GM21447 (cell line): ENCODE measurements around the gene HEBP2.
A peak's percentile ranks its signal among the peaks of the same experiment; 100 is the strongest.
"Not testable (repeated sequence)": the region's sequence is repeated elsewhere in the genome, so short reads cannot be mapped to it uniquely, and the experiment has no call there.

Experiments used
- ATAC-seq: cut with Tn5 transposase; IDR thresholded peaks from one replicate; pipeline ENCODE4 v1.9.1; 2021; ENCODE audit not compliant: unreplicated experiment

Gene HEBP2

GRCh38 chr6:138403801-138404665 lies at the start of gene HEBP2:
Gene HEBP2, plus strand, starts transcription at chr6:138404223. Its CDS starts 273 bp downstream, at chr6:138404496.
- ATAC-seq, result peak; percentile 89

- ATAC-seq, result no peak
These were observed 46.1 kb upstream of the HEBP2 start for GRCh38 chr6:138357928-138358327.

GRCh38 chr6:138368684-138369083 lies 35.3 kb upstream of the HEBP2 start:
- ATAC-seq, result not testable (repeated sequence)

- ATAC-seq, result no peak
These were observed 33.2 kb upstream of the HEBP2 start for GRCh38 chr6:138370631-138371451.

- no peak for ATAC-seq
These were observed 32.6 kb upstream of the HEBP2 start for GRCh38 chr6:138371452-138371711.

- ATAC-seq, result no peak
These were observed 32.3 kb upstream of the HEBP2 start for GRCh38 chr6:138371720-138372119.

GRCh38 chr6:138372711-138373463 lies 31.1 kb upstream of the HEBP2 start:
- no peak for ATAC-seq

- no peak for ATAC-seq
These were observed 29.8 kb upstream of the HEBP2 start for GRCh38 chr6:138374230-138374629.

- no peak for ATAC-seq
These were observed 29.2 kb upstream of the HEBP2 start for GRCh38 chr6:138374815-138375214.

- ATAC-seq, result no peak
These were observed 27.0 kb upstream of the HEBP2 start for GRCh38 chr6:138377042-138377441.

- ATAC-seq, result no peak
These were observed 26.2 kb upstream of the HEBP2 start, which contains the start of gene SMIM28 for GRCh38 chr6:138377844-138378243. Gene SMIM28, plus strand, starts transcription at chr6:138377905. Its CDS starts 168 bp downstream, at chr6:138378073.

- ATAC-seq, result no peak
These were observed 25.6 kb upstream of the HEBP2 start for GRCh38 chr6:138378463-138378862.

- no peak for ATAC-seq
These were observed 21.3 kb upstream of the HEBP2 start for GRCh38 chr6:138382498-138383265.

- no peak for ATAC-seq
These were observed 20.2 kb upstream of the HEBP2 start for GRCh38 chr6:138383776-138384175.

GRCh38 chr6:138386897-138387296 lies 17.1 kb upstream of the HEBP2 start:
- ATAC-seq, result no peak

GRCh38 chr6:138387577-138388368 lies 16.2 kb upstream of the HEBP2 start:
- ATAC-seq, result no peak

GRCh38 chr6:138389551-138389950 lies 14.5 kb upstream of the HEBP2 start:
- no peak for ATAC-seq

GRCh38 chr6:138393871-138394783 lies 9.9 kb upstream of the HEBP2 start:
- ATAC-seq, result peak; percentile 57

- ATAC-seq, result no peak
These were observed 7.3 kb upstream of the HEBP2 start for GRCh38 chr6:138396709-138397108.
